GM18873 (cell line): ENCODE results near the gene EEF1AKMT4.

Source experiments
- ATAC-seq: cut with Tn5 transposase; IDR thresholded peaks from one replicate; pipeline ENCODE4 v1.9.1; 2021; ENCODE audit warnings: mild to moderate bottlenecking, moderate library complexity, moderate number of reproducible peaks; ENCODE audit not compliant: unreplicated experiment, low FRiP score

The EEF1AKMT4 gene

DNA sequence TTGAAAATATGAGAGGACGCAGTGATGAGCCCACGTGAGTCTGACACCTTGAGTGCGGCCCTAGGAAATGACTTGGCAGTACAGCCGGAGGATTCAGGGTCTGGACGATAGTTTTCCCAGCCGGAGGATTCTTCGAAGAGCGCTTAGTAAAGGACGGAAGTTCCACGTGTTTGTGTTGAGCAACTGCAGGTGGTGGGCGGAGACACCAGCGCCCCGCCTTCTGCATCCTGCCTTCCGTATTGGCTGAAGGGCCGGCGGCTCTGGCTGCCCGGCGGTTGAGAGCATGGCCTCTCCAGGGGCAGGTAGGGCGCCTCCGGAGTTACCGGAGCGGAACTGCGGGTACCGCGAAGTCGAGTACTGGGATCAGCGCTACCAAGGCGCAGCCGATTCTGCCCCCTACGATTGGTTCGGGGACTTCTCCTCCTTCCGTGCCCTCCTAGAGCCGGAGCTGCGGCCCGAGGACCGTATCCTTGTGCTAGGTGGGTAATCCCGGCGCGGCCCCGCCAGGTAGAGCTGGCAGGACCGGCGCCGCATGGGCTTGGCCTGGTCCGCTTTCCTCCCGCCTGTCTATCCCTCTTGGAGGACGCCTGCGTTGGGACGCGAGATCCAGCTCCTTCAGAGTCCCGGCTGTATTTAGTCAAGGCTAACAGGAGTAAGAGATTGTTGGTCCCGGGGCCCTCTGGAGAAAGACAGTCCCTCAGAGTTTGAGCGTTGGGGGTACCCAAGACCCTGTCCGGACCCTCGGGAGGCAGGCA lies at the start of gene EEF1AKMT4:
Gene EEF1AKMT4, plus strand, starts transcription at position 261 of the 755 bp plus-strand sequence. Its CDS starts 23 bp downstream, at position 284.
- ATAC-seq: peak; percentile 78

DNA sequence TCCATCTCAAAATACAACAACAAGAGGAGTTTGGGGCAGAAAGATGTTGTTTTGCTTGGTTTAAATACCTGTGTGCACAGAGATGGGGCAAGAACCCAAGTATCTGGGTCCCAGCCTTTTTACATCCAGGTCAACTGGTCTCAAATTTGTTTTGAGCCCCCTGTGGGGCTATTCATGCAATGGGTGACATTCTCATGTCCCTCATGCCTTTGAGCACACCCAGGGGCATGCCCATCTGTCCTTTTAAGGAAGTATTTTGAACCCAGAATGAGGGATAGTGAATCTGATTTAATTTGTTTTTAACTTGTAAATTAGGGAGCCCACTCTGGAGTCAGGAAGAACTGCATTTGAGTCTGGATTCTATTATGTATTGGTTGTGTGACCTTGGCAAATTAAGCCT lies 48.6 kb upstream of the EEF1AKMT4 start:
- ATAC-seq: no peak

DNA sequence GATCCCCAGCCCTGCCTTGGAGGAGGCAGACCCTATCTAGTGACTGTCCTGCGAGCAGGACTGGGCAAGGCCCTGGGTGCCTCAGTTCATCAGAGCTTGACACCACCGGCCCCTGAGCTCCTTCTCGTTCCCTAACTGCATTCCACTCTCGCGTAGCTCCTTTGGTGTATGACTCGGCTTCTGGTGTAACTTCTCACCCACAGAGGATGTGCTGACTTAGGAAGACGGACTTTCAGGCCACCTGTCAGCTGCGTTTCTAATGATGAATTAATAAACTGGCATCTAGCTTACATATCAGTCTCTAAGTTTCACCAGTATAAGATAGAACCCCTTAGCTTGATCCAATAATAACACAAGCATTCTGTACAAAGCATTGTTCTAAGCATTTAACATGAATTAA lies 45.9 kb upstream of the EEF1AKMT4 start:
- ATAC-seq: no peak

DNA sequence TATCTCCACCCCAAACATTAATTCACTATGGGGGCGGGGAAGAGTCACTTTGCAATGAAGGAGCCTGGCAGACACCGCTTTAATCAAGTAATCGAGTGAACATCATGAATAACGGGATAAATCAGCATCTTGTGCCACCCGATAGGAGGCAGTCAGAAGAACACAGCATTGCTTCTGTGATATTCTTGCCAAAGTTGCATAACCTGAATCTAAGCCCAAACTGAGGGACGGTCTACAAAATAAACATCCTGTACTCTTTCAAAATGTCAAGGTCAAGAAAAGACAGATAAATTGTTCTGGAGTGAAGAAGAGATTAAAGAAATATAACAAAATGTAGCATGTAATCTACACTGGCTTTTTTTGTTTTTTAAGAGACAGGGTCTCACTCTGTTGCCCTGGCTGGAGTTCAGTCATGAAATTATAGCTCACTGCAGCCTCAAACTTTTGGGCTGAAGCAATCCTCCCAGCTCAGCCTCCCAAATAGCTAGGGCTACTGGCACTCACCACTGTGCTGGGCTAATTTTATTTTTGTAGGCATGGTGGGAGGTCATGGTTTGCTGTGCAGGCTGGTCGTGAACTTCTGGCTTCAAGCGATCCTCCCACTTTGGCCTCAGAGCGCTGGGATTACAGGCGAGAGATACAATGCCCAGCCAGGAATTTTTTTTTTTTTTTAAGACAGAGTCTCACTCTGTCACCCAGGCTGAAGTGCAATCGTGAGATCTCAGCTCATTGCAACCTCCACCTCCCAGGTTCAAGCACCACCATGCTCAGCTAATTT lies 40.1 kb upstream of the EEF1AKMT4 start:
- no peak for ATAC-seq

DNA sequence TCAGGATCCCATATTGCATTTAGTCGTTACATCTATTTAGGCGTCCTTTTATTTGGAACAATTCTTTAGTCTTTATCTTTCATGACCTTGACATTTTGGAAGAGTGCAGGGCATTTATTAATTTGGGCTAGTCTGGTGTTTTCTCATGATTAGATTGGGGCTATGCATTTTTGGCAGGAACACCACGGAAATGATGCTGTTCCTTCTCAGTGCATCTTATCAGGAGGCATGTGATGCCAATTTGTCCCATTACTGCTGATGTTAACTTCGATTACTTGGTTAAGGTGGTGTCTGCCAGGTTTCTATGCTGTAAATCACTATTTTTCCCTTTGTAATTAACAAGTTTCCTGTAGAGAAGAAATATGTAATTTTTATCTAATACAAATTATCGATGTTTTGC lies 38.2 kb upstream of the EEF1AKMT4 start:
- no peak for ATAC-seq

DNA sequence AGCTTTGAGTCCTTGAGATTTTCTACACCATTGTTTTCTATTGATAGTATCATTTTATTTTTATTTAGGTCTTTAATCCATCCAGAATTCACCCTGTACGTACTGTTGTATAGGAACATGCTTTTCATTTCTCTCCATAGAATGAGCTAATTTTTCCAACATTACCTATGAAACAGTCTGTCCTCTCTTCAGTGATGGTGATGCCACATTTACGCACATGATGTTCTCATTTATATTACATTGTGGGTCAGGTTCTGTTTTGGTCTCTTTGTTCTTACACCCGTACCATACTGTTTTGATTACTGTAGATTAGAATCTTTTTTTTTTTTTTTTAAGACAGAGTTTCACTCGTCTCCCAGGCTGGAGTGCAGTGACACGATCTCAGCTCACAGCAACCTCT lies 37.8 kb upstream of the EEF1AKMT4 start:
- ATAC-seq: no peak

DNA sequence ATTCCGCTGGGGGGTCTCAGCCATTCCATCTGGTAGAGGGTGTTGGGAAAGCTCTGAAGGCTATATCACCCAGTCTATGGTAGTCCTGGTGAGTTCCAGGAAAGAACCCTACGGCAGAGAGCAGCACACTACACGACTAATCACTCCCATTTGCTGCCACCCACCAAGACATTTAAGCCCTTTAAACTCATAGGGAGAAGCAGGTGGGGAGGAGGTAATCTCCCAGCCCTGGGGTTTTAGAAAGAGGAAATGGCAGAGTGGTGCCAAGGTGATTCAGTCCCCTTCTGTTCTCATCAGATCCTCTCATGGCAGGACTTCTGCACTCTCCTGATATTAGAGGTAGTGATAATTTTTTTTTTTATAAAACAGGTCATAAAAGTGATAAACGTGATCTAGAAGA lies 30.7 kb upstream of the EEF1AKMT4 start:
- ATAC-seq: no peak

DNA sequence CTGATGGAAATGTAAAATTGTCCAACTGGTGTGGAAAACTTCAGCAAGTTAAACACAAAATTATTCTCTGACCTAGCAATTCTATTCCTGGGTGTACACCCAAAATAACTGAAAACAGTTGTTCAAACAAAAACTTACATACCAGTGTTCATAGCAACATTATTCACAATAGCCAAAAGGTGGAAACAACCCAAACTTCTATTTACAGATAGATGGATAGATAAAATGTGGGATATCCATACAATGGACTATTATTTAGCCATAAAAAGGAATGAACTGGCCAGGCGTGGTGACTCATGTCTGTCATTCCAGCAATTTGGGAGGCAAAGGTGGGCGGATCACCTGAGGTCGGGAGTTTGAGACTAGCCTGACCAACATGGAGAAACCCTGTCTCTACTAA lies 27.0 kb upstream of the EEF1AKMT4 start:
- ATAC-seq: no peak

DNA sequence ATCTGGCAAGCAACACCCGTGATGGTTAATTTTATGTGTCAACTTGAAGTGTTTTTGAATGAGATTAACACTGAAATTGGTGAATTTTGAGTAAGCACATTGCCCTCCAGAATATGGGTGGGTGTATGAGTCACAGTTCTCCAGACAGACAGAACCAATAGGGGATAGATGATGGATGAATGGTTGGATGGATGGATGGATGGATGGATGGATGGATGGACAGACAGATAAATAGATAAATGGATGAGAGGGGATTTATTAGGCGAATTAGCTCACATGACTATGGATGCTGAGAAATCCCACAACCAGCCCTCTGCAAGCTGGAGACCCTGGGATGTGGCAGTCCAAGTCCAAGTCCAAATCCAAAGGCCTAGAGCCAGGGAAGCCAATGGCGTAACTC lies 25.5 kb upstream of the EEF1AKMT4 start:
- ATAC-seq: no peak

DNA sequence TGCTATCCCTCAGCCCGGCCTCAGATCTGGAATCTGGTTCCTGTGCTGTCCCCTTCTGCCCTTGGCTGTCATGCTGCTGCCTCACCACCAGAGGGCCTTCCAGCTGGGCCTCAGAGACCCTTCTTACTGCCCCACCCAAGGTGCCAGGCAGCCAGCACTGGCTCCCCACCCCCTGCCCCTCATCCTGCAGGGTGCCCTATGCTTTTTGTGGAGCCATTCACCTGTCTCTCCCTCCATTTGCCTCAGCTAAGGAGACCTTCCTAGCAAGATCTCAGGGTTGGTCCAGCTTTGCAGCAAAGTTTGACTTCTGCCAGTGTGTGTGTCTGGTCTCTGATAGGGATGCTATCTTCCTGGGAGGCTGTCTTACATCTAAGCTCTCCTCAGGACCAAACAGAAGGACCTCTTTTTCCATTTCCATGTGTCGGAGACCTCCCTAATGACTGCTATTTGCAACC lies 22.0 kb upstream of the EEF1AKMT4 start:
- no peak for ATAC-seq

DNA sequence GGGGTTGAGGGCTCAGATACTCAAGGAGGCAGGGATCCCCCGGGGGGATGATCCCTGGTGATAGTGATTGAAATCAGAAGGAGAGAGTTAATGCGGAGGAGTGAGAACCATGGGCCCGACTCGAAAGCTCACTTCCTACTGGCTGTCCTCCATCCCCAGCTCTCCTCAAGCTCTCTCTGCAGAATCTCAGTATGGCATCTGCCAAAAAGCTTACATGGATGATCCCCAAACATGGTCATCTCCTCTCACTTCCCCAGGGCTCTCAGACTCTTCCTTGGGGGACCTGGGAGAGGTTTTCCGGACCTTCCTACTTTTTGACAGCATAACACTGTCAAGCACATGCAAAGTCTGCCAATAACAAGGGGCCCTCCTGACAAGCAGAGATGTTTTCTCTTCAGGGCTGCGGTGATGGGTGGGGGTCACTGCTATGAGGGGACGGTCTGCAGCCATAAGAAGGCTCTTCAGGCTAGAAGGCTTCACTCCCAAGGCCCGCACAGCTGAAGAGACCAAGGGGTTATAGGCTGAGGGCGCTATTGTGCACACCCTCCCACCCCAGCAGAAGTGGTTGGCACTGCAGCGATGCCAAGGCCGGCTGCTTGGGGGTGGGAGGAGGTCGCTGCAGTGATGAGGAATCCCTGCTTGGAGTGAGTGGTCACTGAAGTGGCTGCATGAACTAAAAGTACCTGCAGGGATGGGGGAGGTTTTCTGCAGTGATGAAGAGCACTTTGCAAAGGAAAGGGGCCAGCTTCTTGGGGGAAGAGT lies 20.9 kb upstream of the EEF1AKMT4 start:
- no peak for ATAC-seq

DNA sequence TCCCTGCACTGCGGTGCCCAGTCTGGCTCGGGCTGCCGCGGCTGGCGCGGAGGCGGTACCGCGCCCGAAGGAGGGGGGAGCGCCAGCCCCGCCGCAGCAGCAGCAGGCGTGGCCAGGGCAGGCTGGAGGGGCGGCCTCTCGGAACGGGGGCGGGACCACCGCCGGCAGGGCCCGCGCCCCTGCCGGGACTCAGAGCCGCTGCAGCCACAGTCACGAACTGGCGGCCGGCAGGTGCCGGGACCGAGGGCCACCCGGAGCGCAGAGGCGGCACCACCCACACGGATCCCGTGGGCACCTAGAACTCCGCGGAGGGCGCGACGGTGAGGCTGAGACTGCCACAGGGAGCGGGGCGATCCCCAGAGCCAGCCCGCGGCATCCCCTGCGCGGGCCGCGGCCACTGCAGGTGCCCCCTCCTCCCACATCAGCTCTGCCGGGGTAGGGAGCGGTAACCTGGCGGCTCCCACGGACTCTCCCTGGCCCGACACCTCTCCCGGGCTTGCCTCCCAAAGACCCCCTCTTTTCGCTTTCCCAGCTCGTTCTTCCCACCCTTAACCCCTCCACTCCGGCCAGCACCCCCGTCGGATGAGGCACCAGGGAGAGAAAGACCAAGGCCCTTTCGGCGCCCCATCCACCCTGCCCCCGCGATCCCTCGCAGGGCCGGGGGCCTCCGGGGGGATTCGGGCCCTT lies 19.9 kb upstream of the EEF1AKMT4 start, which contains the start of gene VWA5B2:
Gene VWA5B2, plus strand, starts transcription at position 192 of the 687 bp plus-strand sequence. CDS start 944 bp downstream, outside the sequence.
- no peak for ATAC-seq

DNA sequence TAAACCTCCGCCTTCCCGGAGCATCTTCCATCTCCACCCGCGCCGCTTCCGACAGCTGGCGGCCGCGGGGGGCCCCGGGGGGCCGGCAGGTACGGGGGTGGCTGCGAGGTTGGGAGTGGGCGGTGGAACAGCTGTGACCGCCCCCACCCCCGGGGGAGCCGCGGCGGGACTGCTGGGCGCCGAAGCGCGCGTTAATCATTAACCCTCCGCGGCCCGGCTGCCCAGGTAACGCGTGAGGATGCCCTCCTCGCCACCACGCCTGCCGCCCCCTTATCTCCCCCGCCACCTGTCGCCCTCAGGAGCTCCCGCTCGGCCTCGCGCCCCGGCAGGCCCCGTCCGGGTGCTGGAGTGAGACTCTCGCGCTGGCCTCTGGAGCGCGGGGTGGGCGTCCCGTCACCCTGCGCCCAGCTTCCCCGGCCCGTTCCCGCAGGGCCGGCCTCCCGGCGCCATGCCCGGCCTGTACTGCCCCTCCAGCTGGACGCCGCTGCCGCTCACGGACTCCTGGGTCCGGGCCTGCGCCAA lies 19.3 kb upstream of the EEF1AKMT4 start:
- no peak for ATAC-seq

DNA sequence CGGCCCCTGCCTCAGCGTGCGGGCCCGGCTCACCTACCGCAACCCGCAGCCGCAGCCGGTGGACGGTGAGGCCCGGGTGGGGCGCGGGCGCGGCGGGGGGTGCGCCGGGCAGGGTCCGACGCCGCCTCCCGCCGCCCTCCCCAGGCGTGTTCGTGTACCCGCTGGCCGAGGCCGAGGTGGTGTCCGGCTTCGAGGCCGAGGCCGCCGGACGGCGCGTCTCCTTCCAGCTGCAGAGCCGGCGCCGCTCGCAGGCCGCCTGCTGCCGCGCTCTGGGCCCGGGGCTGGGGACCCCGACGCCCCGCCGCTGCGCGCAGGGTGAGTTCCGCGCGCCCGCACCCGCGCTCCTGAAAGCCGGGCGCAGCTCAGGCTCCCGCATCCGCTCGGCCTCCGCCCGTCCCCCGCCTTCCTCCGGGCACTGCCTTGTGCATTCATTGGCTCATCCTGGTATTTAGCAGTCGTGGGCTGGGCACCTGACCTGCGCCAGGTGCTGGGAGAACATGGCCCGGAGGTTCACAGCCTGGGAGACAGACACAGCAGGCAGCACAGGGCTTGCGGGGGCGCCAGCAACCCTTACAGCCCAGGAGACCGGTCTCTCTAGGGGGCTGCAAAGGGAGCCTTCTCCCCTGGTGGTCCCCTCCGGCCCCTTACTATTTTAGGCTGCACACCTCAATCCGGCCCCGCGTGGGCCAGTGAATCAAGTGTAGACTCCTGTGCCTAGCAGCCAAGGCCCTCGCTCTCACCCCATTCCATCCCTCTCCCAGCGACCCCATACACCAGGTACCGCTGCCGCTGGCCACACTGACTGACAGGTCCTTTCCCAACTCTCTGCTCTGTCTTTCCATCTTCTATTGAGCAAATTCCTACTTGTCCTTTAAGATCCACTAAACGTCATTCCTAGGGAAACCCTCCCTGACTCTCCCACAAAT lies 18.6 kb upstream of the EEF1AKMT4 start:
- ATAC-seq: no peak

DNA sequence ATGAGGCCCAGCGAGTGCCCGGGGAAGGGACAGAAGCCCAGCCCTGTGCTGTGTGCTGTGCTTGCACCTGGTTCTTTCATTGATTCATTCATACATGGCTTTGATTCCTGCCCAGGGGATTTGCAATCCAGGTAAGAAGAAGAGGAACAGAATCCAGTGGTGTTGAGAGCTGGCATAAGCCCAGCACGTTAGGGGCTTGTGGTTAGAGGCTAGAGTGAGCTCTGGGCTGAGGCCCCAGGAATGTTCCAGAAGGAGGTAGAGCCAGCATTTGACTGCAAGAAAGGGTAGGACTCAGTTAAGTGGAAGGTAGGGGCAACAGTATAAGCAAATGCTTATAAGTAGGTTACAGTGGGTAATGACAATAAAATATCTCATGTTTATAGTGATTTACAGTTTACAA lies 17.8 kb upstream of the EEF1AKMT4 start:
- no peak for ATAC-seq

DNA sequence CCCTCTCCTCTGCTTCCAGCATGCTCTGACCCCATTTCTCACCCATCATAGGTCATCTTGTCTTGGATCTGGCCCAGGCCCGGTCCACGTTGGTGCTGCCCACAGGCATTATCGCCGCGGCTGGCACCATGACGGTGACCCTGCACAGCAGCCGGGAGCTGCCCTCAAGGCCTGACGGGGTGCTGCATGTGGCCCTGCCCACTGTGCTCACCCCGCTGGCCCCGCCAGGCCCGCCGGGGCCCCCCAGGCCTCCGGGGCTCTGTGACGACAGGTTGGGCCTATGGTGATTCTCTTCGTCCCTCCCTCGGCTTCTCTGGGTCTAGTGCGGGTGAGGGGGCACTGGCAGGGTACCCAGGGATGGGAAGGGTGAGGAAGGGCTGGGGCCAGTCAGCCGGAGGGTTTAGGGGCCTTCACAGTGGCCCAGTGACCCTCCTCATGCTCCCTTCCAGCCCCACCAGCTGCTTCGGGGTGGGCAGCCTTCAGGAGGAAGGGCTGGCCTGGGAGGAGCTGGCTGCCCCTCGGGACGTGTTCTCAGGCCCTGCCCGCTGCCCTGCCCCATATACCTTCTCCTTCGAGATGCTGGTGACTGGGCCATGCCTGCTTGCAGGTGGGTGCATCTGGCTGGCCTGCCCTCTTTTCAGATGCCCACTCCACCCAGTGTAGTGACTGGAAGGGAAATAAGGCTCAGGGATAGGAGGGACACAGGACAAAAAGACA lies 16.2 kb upstream of the EEF1AKMT4 start:
- no peak for ATAC-seq

DNA sequence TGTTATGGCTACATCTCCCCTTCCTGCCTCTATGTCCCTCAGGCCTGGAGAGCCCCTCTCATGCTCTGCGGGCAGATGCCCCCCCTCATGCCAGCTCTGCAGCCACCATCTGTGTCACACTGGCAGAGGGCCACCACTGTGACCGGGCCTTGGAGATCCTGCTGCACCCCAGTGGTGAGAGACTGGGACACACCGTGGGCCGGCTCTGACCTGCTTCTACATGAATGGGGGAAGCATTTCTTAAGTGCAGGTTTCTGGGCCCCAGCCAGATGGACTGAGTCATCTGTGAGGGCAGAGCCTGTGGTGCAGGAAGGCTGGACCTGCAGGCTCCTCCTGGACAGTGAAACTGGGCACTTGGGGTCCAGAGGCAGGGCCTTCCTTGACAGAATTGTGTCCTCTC lies 15.2 kb upstream of the EEF1AKMT4 start:
- no peak for ATAC-seq

DNA sequence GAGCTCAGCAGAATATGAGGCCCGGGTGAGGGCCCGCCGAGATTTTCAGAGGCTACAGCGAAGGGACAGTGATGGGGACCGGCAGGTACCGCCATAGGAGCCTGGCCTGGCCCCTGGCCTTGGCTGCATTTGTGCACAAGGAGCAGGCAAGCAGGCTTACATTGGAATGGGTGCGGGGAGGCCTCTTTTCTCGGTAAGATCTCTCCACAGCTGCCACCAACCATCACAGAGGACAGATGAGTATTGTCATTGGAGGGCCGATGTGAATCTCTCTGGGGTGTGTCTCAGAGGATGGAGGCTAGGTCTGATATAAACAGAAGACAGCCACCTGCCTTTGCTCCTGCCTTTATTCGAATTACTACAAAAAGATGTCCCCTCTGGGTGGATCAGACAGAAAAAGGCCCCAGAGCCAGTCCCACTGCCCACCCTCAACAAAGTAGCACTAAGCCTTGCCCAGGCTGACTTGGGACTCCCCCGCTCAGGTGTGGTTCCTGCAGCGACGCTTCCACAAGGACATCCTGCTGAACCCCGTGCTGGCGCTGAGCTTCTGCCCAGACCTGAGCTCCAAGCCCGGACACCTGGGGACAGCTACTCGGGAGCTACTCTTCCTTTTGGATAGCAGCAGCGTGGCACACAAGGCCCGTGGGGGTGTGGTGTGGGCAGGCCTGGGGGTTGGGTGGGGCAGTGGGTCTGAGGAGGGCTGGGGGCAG lies 14.6 kb upstream of the EEF1AKMT4 start:
- ATAC-seq: no peak
